Muscle layer of colon (tissue), 2 donors: Measurements from ENCODE around the gene OSBPL6.
"Not testable (repeated sequence)": the region's sequence is repeated elsewhere in the genome, so short reads cannot be mapped to it uniquely, and the experiment has no call there.

Experiments used
- H3K27ac ChIP-seq: one replicate; pipeline ENCODE4 v1.7.0; 2013; ENCODE audit warnings: low read depth, mild to moderate bottlenecking, low read length, moderate library complexity
- H3K27me3 ChIP-seq, 2 donors: one replicate each; pipeline ENCODE4 v1.7.0; 2013; ENCODE audit warnings: low read length in 2 of 2, mild to moderate bottlenecking in 2 of 2; ENCODE audit not compliant: insufficient read depth in 2 of 2, control insufficient read depth in 1 of 2
- H3K36me3 ChIP-seq: one replicate; pipeline ENCODE4 v1.7.0; 2013; ENCODE audit warnings: mild to moderate bottlenecking, low read length; ENCODE audit not compliant: insufficient read depth
- H3K4me1 ChIP-seq: one replicate; pipeline ENCODE4 v1.7.0; 2013; ENCODE audit warnings: mild to moderate bottlenecking, low read length; ENCODE audit not compliant: insufficient read depth
- H3K4me3 ChIP-seq, 2 donors: one replicate each; pipeline ENCODE4 v1.7.0; 2013; ENCODE audit warnings: low read length in 2 of 2, low read depth in 1 of 2, mild to moderate bottlenecking in 1 of 2, moderate library complexity in 1 of 2
- H3K9ac ChIP-seq: one replicate; pipeline ENCODE4 v1.7.0; 2013; ENCODE audit warnings: low read length
- H3K9me3 ChIP-seq: one replicate; pipeline ENCODE4 v1.7.0; 2013; ENCODE audit warnings: mild to moderate bottlenecking, low read length
- donor health status: abdominal sarcoma.
- donor health status: Adenocarcinoma of cecum.

The OSBPL6 gene

DNA sequence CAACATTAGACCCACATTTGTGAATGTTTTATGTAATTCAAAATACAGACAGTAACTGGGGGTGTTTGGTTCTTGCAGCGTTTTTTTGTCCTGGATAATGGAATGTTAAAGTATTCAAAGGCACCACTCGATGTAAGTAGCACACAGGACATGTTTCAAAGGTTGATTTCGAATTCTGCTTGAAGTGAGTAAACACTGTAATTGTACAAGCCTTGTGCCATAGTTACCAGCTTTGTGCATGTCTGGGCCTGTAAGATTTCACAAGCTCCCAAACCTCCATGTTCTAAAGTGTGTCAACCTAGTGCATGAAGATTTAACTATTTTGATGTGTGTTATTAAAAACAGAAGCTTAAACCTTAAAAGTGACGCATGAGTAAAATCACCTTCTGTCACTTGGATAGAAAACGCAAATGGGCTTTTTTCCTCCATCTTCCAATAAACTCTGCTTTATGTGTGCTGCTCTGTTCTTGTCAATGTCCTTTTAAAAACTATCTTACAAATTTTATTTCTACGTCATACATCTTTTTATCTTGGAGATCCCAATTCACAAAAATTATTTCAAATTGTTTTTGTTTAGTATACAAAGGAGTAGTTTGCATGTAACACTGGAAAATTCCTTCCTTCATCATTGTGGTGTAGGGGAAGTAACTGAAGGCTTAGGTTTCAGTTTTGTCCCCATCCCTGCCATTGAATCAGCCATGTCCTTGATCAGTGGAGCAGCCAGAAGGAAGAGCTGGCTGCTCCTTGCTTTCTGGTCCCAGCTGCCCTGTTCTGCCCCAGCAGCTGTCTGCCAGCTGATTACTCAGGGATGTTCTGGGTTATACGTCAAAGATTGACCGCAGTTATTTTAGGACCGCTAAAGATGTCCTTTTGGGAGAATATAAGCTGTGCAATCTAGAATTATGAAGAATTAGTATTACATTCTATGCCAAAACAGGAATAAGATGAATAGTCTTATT, 137.4 kb downstream of the OSBPL6 start:
- no peak overlapping the region for H3K27ac ChIP-seq
- no peaks in the 10 kb centered on the region for H3K9me3 ChIP-seq
- no peaks in the 10 kb centered on the region for H3K36me3 ChIP-seq

DNA sequence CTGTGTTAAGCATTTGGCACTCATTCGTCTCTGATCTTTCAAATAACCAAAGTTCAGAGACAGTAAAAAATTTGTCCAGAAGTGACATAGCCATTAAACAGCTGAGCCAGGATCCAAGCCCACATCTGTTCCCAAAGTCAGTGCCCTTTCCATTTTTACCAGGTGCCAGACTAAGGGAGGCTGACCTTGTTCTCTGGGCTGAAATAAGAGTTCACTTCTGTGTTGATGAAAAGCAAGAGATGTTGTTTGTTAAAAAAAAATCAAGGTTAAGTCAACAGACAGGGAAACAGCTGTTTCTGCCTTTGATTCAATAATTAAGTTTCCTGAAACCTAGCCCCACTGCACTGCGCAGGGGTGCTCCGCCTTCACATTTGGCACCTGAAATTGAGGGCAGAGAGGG, 139.5 kb downstream of the OSBPL6 start:
- Histone ChIP-seq H3K9me3 (no peaks in the 10 kb centered on the region), H3K9ac (no peak overlapping the region), H3K4me3 (no peak overlapping the region), H3K27ac (no peak overlapping the region), H3K4me1 (no peaks in the 10 kb centered on the region), H3K27me3 (no peaks in the 10 kb centered on the region), H3K36me3 (no peaks in the 10 kb centered on the region)

More for the DNA sequence above, 137.4 kb downstream of the OSBPL6 start:
- H3K9ac ChIP-seq: no peak overlapping the region
- H3K4me1 ChIP-seq: no peaks in the 10 kb centered on the region
- no peaks in the 10 kb centered on the region for H3K27me3 ChIP-seq
- no peak overlapping the region for H3K4me3 ChIP-seq

DNA sequence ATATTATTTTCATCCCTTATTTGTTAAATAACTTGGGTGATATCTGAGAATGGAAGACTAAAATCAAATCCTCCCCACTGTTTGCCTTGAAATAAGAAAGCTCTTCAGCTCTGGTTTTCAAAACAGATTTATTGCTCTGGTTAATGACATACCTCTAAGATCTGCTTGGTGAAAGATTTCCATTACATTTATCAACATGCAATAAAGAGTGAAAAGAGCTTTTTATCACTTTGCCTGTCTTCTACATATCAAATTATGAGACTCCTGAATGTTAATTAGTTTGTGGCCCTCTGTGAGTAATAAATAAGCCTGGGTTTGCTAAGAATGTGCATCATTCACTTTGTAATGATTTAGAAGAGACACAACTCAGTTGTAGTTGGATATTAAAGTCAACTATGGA, 140.9 kb downstream of the OSBPL6 start:
- Histone ChIP-seq H3K4me3 (no peak overlapping the region), H3K27ac (no peak overlapping the region), H3K9ac (no peak overlapping the region), H3K4me1 (no peaks in the 10 kb centered on the region), H3K9me3 (no peaks in the 10 kb centered on the region), H3K27me3 (no peaks in the 10 kb centered on the region), H3K36me3 (no peaks in the 10 kb centered on the region)

DNA sequence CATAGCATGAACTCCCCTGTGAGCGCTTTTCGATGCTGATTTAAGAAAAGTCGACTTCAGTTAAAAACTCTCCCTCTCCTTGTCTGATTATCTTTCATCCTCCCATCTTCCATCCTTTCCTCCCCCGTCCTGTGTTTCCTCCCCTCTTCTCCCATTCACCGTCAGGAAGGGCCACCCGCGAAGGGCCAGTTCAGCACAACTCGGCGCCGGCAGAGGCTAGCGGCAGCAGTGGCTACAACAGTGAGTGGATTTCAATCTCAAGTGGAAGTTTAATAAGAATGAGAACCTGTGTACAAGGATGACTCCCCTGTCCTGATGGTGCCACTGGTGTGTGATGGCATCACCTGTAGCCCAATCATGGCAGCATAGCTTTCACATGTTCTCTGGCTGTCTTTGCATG, 149.8 kb downstream of the OSBPL6 start:
- Histone ChIP-seq H3K4me1 (no peaks in the 10 kb centered on the region), H3K9me3 (no peaks in the 10 kb centered on the region), H3K9ac (no peak overlapping the region), H3K36me3 (no peaks in the 10 kb centered on the region), H3K4me3 (no peak overlapping the region), H3K27ac (no peak overlapping the region), H3K27me3 (no peaks in the 10 kb centered on the region)

DNA sequence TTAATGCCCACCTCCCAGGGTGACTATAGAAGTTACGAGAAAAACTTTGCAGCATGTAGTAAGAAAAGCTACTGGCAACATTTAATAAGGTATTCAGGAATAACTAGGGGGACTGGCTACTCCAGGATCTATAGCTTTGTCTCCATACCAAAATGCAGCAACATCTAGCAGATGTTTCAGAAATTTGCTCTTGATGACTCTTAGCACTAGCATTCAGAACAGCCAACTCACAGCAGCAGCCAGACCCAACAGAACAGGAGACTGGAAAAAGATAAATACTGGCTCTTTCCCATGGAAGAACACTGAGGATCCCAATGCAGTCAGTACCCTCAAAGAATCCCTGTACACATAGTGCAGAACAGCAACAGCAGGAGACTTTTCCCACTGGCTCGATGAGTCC, 151.6 kb downstream of the OSBPL6 start:
- Histone ChIP-seq H3K4me1 (no peaks in the 10 kb centered on the region), H3K4me3 (no peak overlapping the region), H3K9ac (no peak overlapping the region), H3K36me3 (no peaks in the 10 kb centered on the region), H3K27me3 (no peaks in the 10 kb centered on the region), H3K9me3 (no peaks in the 10 kb centered on the region), H3K27ac (no peak overlapping the region)

DNA sequence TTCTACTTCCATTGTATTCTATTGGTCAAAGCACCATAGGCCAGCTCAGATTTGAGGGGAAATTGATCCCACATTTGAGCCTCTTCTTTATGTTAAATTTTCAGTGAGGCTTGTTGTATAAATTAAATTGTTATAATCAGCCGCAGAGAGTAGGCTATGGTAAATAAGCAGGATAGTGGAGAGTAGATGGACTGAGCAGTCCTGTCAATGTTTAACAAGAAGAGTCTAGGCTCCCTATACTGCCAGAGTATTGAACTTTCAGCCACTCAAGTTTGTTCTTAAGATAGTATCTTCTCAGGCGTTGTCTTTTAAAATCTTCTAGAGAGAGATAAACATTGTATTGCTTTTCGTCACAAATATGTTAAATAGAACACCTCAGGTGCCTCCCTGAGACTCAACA, 155.7 kb downstream of the OSBPL6 start:
- Histone ChIP-seq H3K36me3 (no peaks in the 10 kb centered on the region), H3K4me3 (no peak overlapping the region), H3K9ac (no peak overlapping the region), H3K27me3 (no peaks in the 10 kb centered on the region), H3K4me1 (no peaks in the 10 kb centered on the region), H3K27ac (no peak overlapping the region), H3K9me3 (no peaks in the 10 kb centered on the region)

DNA sequence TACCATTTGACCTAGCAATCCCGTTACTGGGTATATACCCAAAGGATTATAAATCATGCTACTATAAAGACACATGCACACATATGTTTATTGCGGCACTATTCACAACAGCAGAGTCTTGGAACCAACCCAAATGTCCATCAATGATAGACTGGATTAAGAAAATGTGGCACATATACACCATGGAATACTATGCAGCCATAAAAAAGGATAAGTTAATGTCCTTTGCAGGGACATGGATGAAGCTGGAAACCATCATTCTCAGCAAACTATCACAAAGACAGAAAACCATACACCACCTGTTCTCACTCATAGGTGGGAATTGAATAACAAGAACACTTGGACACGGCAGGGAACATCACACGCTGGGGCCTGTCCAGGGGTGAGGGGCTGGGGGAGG, 163.4 kb downstream of the OSBPL6 start:
- not testable (repeated sequence) for H3K4me3 ChIP-seq, H3K9me3 ChIP-seq, H3K27me3 ChIP-seq, H3K27ac ChIP-seq, H3K9ac ChIP-seq, H3K4me1 ChIP-seq, H3K36me3 ChIP-seq

DNA sequence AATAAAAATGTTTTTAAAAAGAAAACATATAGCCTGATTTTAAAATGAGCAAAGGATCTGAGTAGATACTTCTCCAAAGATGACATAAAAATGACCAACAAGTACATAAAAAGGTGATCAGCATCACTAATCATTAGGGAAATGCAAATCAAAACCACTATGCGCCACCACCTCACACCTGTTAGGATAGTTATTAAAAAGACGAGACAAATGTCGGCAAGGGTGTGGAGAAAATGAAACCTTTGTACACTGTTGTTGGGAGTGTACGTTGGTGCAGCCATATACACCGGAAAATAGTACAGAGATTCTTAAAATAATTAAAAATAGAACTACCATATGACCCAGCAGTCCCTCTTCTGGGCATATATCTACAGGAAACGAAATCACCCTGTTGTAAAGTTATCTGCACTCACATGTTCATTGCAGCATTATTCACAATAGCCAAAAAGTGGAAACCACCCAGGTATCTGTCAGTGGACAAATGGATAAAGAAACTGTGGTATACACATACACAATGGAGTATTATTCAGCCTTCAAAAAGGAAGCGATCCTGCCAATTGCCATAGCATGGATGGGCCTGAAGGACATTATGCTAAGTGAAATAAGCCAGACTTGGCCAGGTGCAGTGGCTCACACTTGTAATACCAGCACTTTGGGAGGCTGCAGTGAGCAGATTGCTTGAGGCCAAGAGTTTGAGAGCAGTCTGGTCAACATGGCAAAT, 165.0 kb downstream of the OSBPL6 start:
- Histone ChIP-seq H3K9ac (no peak overlapping the region), H3K4me1 (no peaks in the 10 kb centered on the region), H3K9me3 (no peaks in the 10 kb centered on the region), H3K27ac (no peak overlapping the region), H3K36me3 (no peaks in the 10 kb centered on the region), H3K27me3 (no peaks in the 10 kb centered on the region), H3K4me3 (no peak overlapping the region)

DNA sequence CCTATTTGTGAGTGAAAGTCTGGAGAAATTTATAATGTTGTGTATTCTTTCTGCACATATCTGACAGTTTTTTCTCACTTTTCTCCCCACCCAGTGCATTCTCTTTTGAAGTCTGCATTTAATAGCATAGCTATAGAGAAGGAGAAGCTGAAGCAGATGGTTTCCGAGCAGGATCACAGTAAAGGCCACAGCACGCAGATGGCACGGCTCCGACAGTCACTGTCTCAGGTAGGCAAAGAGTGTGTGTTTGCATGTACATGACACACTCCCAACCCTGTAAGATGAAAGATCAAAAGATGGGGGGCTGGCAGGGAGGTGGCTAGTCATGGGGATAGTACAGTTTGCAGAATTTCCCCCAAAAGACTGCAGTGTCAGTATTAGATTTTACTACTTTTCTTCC, 167.3 kb downstream of the OSBPL6 start:
- Histone ChIP-seq H3K27me3 (no peaks in the 10 kb centered on the region), H3K27ac (no peak overlapping the region), H3K36me3 (no peaks in the 10 kb centered on the region), H3K4me1 (no peaks in the 10 kb centered on the region), H3K9ac (no peak overlapping the region), H3K9me3 (no peaks in the 10 kb centered on the region), H3K4me3 (no peak overlapping the region)

DNA sequence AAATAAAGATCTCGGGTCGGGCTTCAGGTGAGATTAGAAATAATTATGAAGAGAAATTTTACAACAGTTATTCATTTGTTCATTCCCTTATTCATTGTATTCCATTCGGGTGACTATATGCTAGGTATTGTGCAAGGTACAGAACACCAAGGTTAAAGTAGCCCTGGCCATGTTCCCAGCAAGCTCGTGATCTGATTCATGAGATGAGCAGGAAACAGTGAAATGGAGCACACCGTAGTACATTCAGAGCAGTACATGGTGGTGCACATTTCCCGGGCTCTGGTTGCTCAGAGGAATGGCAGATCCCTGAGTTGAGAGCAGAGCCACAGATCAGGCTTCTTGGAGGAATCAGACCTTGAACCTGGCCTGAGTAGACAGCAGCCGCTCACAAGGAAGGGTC, 168.9 kb downstream of the OSBPL6 start:
- H3K4me1 ChIP-seq: no peaks in the 10 kb centered on the region
- H3K27me3 ChIP-seq: no peaks in the 10 kb centered on the region
- no peak overlapping the region for H3K9ac ChIP-seq
- H3K27ac ChIP-seq: no peak overlapping the region
- H3K36me3 ChIP-seq: no peaks in the 10 kb centered on the region
- H3K9me3 ChIP-seq: no peaks in the 10 kb centered on the region
- H3K4me3 ChIP-seq: no peak overlapping the region

DNA sequence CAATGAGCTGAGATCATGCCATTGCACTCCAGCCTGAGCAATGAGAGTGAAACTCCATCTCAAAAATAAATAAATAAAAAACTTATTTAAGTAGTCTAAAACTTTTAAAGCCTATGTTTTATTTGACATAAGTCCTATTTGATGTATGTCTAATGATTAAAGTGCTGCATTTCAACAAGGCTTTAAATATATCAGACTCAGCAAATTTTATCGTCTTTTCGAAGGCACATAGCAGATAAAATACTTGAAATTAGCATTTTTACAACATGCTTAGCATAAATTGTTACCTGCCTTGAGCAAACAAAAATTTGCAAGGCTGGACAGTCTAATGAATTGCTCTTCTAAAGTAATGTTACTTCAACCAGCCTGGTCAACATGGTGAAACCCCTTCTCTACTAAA, 170.8 kb downstream of the OSBPL6 start:
- H3K4me1 ChIP-seq: no peaks in the 10 kb centered on the region
- H3K27ac ChIP-seq: no peak overlapping the region
- H3K9ac ChIP-seq: no peak overlapping the region
- H3K4me3 ChIP-seq: no peak overlapping the region
- H3K27me3 ChIP-seq: no peaks in the 10 kb centered on the region
- H3K36me3 ChIP-seq: no peaks in the 10 kb centered on the region
- no peaks in the 10 kb centered on the region for H3K9me3 ChIP-seq
